ENCODE results near the gene RIT2. TPM values are rescaled to one million over a fixed set of nuclear protein-coding genes. Genes with fewer than 3 reads are reported as not detected.
A peak's percentile ranks its signal among the peaks of the same experiment; 100 is the strongest.

Gene RIT2
- total RNA-seq, 1 experiment from 2014 or later = not detected

GRCh38 chr18:42736074-42736473 is 379.4 kb downstream of the RIT2 start:
- peaks cover 7% of the 10 kb centered on the region for H3K9me3 Mint-ChIP-seq (ENCODE audit: unreplicated experiment)
- H3K27ac Mint-ChIP-seq (ENCODE audit: low read depth, unreplicated experiment) = no peak overlapping the region
- TF ChIP-seq CTCF (IDR thresholded peaks at IDR 0.05; ENCODE audit: unreplicated experiment) = no peak
- no peaks in the 10 kb centered on the region for H3K36me3 Mint-ChIP-seq (ENCODE audit: insufficient read depth, unreplicated experiment)
- intact Hi-C loops (cut with micrococcal nuclease) = no loop called here
- CTCF ChIA-PET = interaction anchor here (1.0 kb wide), 1 partner anchor 536 kb away, joined by 4 read pairs; no protein-coding TSS in a partner anchor
- H3K4me1 Mint-ChIP-seq (ENCODE audit: insufficient read depth, unreplicated experiment) = no peaks in the 10 kb centered on the region
- DNase-seq (ENCODE audit: unreplicated experiment) = peak; percentile 61
- BruUV-seq (replicated peaks) = no TSS peak
- H3K4me3 Mint-ChIP-seq (ENCODE audit: unreplicated experiment) = no peak overlapping the region
- peaks cover 10% of the 10 kb centered on the region for H3K27me3 Mint-ChIP-seq (ENCODE audit: insufficient read depth, unreplicated experiment)
- POLR2A ChIA-PET = no interaction called here

DNA sequence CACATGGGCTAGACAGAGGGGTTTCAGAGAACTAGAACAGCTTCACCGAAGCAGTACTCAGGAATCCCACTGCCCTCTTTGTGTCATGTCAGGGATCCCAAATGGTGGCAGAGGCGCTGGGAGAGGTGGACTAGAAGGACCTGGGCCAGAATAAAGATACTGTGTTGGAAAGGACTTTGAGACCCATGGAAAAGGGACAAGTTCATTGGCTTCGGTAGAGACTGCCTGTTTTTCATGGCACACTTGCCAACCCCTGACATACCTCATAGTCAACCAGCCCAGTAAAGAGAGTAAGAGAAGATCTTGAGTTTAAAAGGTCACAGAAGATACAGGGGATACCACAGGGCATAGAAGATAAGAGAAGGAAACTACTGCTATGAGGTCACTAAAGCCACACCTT is 381.0 kb downstream of the RIT2 start:
- H3K27ac Mint-ChIP-seq (ENCODE audit: low read depth, unreplicated experiment) = no peak overlapping the region
- no peak overlapping the region for H3K4me3 Mint-ChIP-seq (ENCODE audit: unreplicated experiment)
- no peak for TF ChIP-seq CTCF (IDR thresholded peaks at IDR 0.05; ENCODE audit: unreplicated experiment)

DNA sequence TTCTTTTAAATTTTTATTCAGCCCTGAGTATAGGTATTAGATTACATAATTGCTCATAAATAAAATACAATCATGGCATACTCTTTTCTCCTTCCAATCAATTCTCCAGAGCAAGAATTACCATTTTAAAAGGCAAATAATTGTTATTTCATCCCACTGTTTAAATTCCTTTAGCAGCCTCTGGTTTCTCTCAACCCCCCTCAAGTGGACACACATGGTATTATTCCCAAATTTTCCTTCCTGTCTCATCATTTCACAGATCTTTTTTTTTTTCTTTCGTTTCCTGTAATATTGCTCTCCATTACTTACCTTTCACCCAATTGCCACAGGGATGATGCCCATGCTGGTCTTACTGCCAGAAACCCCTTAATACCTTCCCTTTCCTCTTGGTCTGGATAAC is 385.2 kb downstream of the RIT2 start:
- intact Hi-C loops (cut with micrococcal nuclease) = no loop called here
- TF ChIP-seq CTCF (IDR thresholded peaks at IDR 0.05; ENCODE audit: unreplicated experiment) = peak; percentile 23
- BruUV-seq (replicated peaks) = no TSS peak
- no peaks in the 10 kb centered on the region for H3K36me3 Mint-ChIP-seq (ENCODE audit: insufficient read depth, unreplicated experiment)
- no peak overlapping the region for H3K27ac Mint-ChIP-seq (ENCODE audit: low read depth, unreplicated experiment)
- H3K9me3 Mint-ChIP-seq (ENCODE audit: unreplicated experiment) = no peaks in the 10 kb centered on the region
- CTCF ChIA-PET = interaction anchor here (0.5 to 1.1 kb wide), 3 partner anchors 13 to 428 kb away, joined by 3 read pairs; no protein-coding TSS in a partner anchor
- DNase-seq (ENCODE audit: unreplicated experiment) = peak; percentile 9
- H3K4me1 Mint-ChIP-seq (ENCODE audit: insufficient read depth, unreplicated experiment) = no peaks in the 10 kb centered on the region
- no peaks in the 10 kb centered on the region for H3K27me3 Mint-ChIP-seq (ENCODE audit: insufficient read depth, unreplicated experiment)
- POLR2A ChIA-PET = no interaction called here
- no peak overlapping the region for H3K4me3 Mint-ChIP-seq (ENCODE audit: unreplicated experiment)

More for the DNA sequence above, 381.0 kb downstream of the RIT2 start:
- H3K4me1 Mint-ChIP-seq (ENCODE audit: insufficient read depth, unreplicated experiment) = no peaks in the 10 kb centered on the region
- intact Hi-C loops (cut with micrococcal nuclease) = no loop called here
- no peak for DNase-seq (ENCODE audit: unreplicated experiment)
- POLR2A ChIA-PET = no interaction called here
- peaks cover 7% of the 10 kb centered on the region for H3K9me3 Mint-ChIP-seq (ENCODE audit: unreplicated experiment)
- H3K36me3 Mint-ChIP-seq (ENCODE audit: insufficient read depth, unreplicated experiment) = no peaks in the 10 kb centered on the region
- CTCF ChIA-PET = no interaction called here
- no TSS peak for BruUV-seq (replicated peaks)
- H3K27me3 Mint-ChIP-seq (ENCODE audit: insufficient read depth, unreplicated experiment) = peaks cover 10% of the 10 kb centered on the region

- no peaks in the 10 kb centered on the region for H3K36me3 Mint-ChIP-seq (ENCODE audit: insufficient read depth, unreplicated experiment)
- no peak for TF ChIP-seq CTCF (IDR thresholded peaks at IDR 0.05; ENCODE audit: unreplicated experiment)
- H3K27me3 Mint-ChIP-seq (ENCODE audit: insufficient read depth, unreplicated experiment) = no peaks in the 10 kb centered on the region
- intact Hi-C loops (cut with micrococcal nuclease) = no loop called here
- DNase-seq (ENCODE audit: unreplicated experiment) = peak; percentile 4
- POLR2A ChIA-PET = no interaction called here
- CTCF ChIA-PET = no interaction called here
- no peak overlapping the region for H3K4me3 Mint-ChIP-seq (ENCODE audit: unreplicated experiment)
- H3K4me1 Mint-ChIP-seq (ENCODE audit: insufficient read depth, unreplicated experiment) = no peaks in the 10 kb centered on the region
- no peaks in the 10 kb centered on the region for H3K9me3 Mint-ChIP-seq (ENCODE audit: unreplicated experiment)
- no TSS peak for BruUV-seq (replicated peaks)
- no peak overlapping the region for H3K27ac Mint-ChIP-seq (ENCODE audit: low read depth, unreplicated experiment)
Measured at GRCh38 chr18:42719221-42719620, 396.3 kb downstream of the RIT2 start.
